ENCODE data around the gene CYGB. TPM values are rescaled to one million over a fixed set of nuclear protein-coding genes. Genes with fewer than 3 reads are reported as not detected.
"Not testable (repeated sequence)": the region's sequence is repeated elsewhere in the genome, so short reads cannot be mapped to it uniquely, and the experiment has no call there.

The CYGB gene
- total RNA-seq, 4 donors from 2014 or later: 12.6 to 23.2 (median 18.8) TPM

DNA sequence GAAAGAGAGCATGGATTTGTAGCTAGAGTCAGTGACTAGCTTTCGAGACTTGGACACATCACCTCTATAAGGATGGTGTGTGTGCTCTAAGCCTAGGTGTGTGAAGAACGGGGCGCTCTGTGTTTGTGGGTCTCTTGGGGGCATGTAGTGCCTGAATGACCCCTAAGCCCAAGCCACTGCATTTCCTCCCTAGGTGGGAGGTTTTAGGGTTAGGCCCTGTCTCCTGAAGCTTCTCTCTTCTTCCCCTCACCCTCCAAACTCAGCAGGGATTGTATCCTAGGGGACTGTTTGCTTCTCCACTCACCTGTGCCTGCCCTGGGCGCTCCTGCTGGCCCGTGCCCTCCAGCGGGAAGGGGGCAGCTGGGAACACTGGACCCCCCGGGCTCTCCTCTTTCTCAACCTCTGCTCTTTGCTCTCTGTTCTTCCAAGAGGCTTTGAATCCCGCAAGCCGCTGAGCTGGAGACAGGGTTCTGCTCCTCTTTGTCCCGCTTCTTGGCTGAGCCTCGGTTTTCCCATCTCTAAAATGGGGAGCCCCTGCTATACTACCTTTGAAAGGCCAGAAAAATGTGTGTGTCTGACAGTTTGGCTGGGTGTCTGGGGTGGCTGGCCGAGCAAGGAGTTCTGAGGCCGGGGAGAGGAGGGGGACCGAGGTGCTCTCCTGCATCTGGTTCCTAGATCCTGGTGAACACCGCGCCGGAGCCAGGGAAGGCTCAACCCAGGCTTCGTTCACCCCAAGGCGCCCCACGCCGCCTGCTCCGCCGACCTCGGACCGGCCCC, 810 bp downstream of the CYGB start:
- ATAC-seq: no peak
- TF ChIP-seq, protein P1, sequence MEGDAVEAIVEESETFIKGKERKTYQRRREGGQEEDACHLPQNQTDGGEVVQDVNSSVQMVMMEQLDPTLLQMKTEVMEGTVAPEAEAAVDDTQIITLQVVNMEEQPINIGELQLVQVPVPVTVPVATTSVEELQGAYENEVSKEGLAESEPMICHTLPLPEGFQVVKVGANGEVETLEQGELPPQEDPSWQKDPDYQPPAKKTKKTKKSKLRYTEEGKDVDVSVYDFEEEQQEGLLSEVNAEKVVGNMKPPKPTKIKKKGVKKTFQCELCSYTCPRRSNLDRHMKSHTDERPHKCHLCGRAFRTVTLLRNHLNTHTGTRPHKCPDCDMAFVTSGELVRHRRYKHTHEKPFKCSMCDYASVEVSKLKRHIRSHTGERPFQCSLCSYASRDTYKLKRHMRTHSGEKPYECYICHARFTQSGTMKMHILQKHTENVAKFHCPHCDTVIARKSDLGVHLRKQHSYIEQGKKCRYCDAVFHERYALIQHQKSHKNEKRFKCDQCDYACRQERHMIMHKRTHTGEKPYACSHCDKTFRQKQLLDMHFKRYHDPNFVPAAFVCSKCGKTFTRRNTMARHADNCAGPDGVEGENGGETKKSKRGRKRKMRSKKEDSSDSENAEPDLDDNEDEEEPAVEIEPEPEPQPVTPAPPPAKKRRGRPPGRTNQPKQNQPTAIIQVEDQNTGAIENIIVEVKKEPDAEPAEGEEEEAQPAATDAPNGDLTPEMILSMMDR (IDR thresholded peaks at IDR 0.05): no peak
- TF ChIP-seq POLR2AphosphoS5 (IDR thresholded peaks at IDR 0.05): no peak
- no peak for TF ChIP-seq POLR2A (IDR thresholded peaks at IDR 0.05)
- no peak for TF ChIP-seq EP300 (IDR thresholded peaks at IDR 0.05)
- Histone ChIP-seq H3K36me3 (no peaks in the 10 kb centered on the region), H3K4me3 (peak overlapping the region; percentile 15 to 56), H3K27me3 (peaks cover 50% of the 10 kb centered on the region), H3K27ac (peak overlapping the region in 3 of 4 donors; percentile 69 to 86 (median 76)), H3K9me3 (no peaks in the 10 kb centered on the region), H3K4me1 (peaks cover 0 to 77% (median 35%) of the 10 kb centered on the region in 3 donors)
- 80 to 84% methylated on average over 1 to 6 of the region's 25 CpGs for WGBS, 2 donors (ENCODE audit: low coverage in 1 of 2)

DNA sequence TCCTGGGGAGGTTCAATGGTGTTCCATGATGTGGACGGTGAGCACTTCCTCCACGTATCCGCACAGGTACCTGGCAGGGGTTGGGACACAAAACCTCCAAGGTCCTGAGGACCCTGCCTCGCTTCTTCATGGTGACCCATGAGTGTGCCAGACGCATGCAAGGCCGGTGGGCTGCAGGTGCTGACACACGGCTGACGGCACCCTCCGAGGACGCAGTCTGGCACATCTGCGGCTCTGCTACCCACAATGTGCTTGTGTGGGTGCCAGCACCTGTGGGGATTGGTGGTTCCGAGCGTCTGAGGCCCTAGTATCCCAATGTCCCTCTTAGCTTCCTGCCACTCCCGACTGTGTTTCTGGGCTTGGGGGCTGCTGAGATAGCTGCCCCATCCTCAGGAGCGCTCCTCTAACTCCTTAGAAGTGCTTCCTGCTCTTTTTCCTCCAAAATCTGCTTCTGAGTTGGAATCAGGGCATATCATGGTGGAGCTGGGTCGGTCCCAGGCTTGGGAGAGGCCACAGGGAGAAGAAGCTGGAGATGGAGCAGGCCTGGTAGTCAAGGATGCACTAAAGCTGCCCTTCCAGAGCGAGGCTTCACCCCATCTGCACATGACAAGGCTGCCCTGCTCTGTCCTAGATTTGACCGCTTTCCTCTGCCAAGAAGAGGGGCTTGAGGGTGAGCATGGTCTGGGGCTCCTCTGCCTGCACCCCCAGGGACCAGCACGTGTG, 1.6 kb downstream of the CYGB start:
- peaks cover 0 to 77% (median 39%) of the 10 kb centered on the region in 3 donors for H3K4me1 ChIP-seq
- H3K27ac ChIP-seq: peak overlapping the region in 3 of 4 donors; percentile 69 to 86 (median 76)
- WGBS, 2 donors (ENCODE audit: low coverage in 1 of 2): 96 to 100% methylated on average over 2 to 5 of the region's 19 CpGs
- no peaks in the 10 kb centered on the region for H3K36me3 ChIP-seq
- H3K4me3 ChIP-seq: peak overlapping the region in 1 of 2 donors; percentile 56
- ATAC-seq: no peak
- peaks cover 50% of the 10 kb centered on the region for H3K27me3 ChIP-seq
- TF ChIP-seq, protein P1 (IDR thresholded peaks at IDR 0.05): no peak
- no peak for TF ChIP-seq POLR2AphosphoS5 (IDR thresholded peaks at IDR 0.05)
- no peak for TF ChIP-seq EP300 (IDR thresholded peaks at IDR 0.05)
- TF ChIP-seq POLR2A (IDR thresholded peaks at IDR 0.05): no peak
- H3K9me3 ChIP-seq: no peaks in the 10 kb centered on the region

DNA sequence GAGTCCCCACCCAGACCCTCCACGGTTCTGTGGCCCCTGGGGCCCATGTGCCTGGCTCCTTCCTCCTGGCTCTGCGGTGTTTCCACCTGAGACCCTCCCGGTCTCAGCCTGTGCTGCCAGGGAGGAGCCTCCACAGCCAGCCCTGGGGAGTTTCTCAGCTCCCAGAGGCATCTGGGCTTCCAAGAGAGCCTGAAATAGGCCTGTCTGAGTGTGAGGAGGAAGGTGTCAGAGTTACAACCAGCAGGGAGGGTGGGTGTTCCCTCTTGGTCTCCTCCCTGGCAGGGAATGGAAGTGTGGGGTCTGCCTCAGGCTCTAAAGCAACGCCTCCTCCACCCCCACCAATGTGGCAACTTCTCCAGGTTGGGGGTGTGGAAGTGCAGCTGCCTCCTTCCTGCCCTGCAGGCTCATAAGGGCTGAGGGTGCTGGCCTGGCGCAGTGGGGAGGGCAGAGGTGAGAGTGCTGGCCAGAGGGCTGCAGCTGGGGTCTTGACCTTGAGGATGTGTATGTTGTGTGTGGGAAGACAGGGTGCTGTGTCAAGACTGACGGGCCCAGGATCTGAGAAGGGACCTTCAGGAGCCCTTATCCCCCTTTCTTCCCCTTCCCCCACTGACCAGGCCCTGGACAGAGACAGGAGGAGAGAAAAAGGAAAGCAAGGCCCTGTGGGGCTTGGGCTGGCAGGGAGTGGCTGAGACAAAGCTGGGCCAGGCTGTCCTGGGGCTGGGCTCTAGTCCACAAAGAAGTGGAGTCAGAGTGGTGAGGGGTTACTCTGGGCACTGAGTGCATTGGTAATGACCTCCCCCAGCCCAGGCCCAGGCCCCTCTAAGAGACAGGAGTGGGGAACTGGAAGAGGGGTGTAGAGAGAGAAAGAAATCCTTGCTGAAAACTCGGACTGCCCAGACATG, 2.4 kb downstream of the CYGB start:
- Histone ChIP-seq H3K27ac (peak overlapping the region in 3 of 4 donors; percentile 69 to 86 (median 76)), H3K4me3 (peak overlapping the region in 1 of 2 donors; percentile 56), H3K9me3 (no peaks in the 10 kb centered on the region), H3K27me3 (peaks cover 50% of the 10 kb centered on the region), H3K4me1 (peaks cover 0 to 77% (median 41%) of the 10 kb centered on the region in 3 donors), H3K36me3 (no peaks in the 10 kb centered on the region)
- TF ChIP-seq POLR2A (IDR thresholded peaks at IDR 0.05) (no peak), POLR2AphosphoS5 (IDR thresholded peaks at IDR 0.05) (no peak), EP300 (IDR thresholded peaks at IDR 0.05) (no peak)
- TF ChIP-seq, protein P1 (IDR thresholded peaks at IDR 0.05): no peak
- 86% methylated on average over 1 of the region's 7 CpGs; no CpG with 5 or more reads in 1 of the 2 donors for WGBS, 2 donors (ENCODE audit: low coverage in 1 of 2)
- ATAC-seq: no peak

DNA sequence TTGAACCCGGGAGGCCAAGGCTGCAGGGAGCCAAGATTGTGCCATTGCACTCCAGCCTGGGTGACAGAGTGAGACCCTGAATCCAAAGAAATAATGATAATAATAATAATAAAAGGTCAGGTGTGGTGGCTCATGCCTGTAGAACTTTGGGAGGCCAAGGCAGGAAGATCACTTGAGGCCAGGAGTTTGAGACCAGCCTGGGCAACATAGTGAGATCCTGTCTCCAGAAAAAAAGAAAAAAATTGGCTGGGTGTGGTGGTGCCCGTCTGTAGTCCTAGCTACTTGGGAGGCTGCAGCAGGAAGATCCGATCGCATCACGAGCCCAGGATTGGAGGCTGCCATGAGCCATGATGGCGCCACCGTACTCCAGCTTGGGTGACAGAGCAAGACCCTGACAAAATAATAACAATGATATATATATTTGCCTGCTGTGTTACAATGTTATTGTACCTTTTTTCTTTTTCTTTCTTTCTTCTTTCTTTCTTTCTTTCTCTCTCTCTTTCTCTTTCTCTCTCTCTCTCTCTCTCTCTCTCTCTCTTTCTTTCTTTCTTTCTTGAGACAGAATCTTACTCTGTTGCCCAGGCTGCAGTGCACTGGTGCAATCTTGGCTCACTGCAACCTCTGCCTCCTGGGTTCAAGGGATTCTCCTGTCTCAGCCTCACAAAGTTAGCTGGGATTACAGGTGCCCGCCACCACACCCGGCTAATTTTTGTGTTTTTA, 3.7 kb downstream of the CYGB start:
- 92 to 97% methylated on average over 6 to 8 of the region's 9 CpGs for WGBS, 2 donors (ENCODE audit: low coverage in 1 of 2)
- Histone ChIP-seq H3K27me3 (peaks cover 51% of the 10 kb centered on the region), H3K4me1 (peaks cover 0 to 77% (median 51%) of the 10 kb centered on the region in 3 donors)
- not testable (repeated sequence) for H3K4me3 ChIP-seq, H3K36me3 ChIP-seq, H3K27ac ChIP-seq, ATAC-seq, H3K9me3 ChIP-seq

Measured in gastroesophageal sphincter (tissue), 4 donors.